HepG2 (cell line): ENCODE measurements around the gene MLC1. TPM values are rescaled to one million over a fixed set of nuclear protein-coding genes. Genes with fewer than 3 reads are reported as not detected.

Experiments used
- ATAC-seq: fragments of 200-7000 bp; cut with Tn5 transposase; 3 replicates; pipeline ENCODE4 v1.9.1; 2020; ENCODE audit warnings: mild to moderate bottlenecking, moderate library complexity
- BruUV-seq: library from RNA; stranded (reverse); fragments of 400-500 nt; replicated peaks from 2 replicates; lab custom pipeline; 2021; lab: Mats Ljungman, UMichigan
- CTCF ChIA-PET: fragments of 300-600 bp; formaldehyde crosslinking; extraction: SDS; loops from one replicate; lab custom pipeline; 2021; ENCODE audit warnings: low total read pairs, inconsistent platforms, low intra/inter-chr PET ratio; lab: Yijun Ruan, JAX
- POLR2A ChIA-PET: fragments of 350-600 bp; sonication (Branson Sonifier 250); formaldehyde crosslinking; loops from one replicate; lab custom pipeline; 2020; ENCODE audit warnings: antibody characterized with exemption, inconsistent platforms; lab: Yijun Ruan, JAX
- DNase-seq: peaks from one replicate; pipeline ENCODE4 v3.0.0-alpha.2; 2015; ENCODE audit warnings: low spot score
- FAIRE-seq: peaks from 3 replicates; lab custom pipeline; 2011; peaks lifted over from hg19 to GRCh38; lab: Jason Lieb, UNC
- H2AFZ ChIP-seq: one replicate; pipeline ENCODE4 v1.6.1; 2011; ENCODE audit warnings: low read length, inconsistent platforms
- H3K27ac ChIP-seq: fragments of 300-600 bp; 3 replicates; pipeline ENCODE4 v1.8.0; 2011; ENCODE audit warnings: mixed run types, mild to moderate bottlenecking, mixed read lengths, low read length, inconsistent platforms; ENCODE audit not compliant: insufficient read depth; ENCODE audit errors: extremely low read length
- H3K27me3 ChIP-seq, 2 experiments: fragments of 200-600 bp in 1 of 2; 2 replicates in 1 of 2; 3 replicates in 1 of 2; pipeline versions ENCODE4 v1.6.0 to v1.8.0; 2011; ENCODE audit warnings: low read length in 2 of 2, mild to moderate bottlenecking in 2 of 2, moderate library complexity in 2 of 2, inconsistent platforms in 1 of 2; ENCODE audit not compliant: insufficient read depth in 2 of 2, control insufficient read depth in 1 of 2
- H3K36me3 ChIP-seq, 2 experiments: fragments of 200-600 bp in 1 of 2; replicated peaks in 1 of 2; 2 replicates in 1 of 2; 3 replicates in 1 of 2; pipeline versions ENCODE4 v1.5.1 to v1.8.0; 2011; ENCODE audit warnings: low read length in 2 of 2, inconsistent platforms in 1 of 2; ENCODE audit not compliant: insufficient read depth in 2 of 2, control insufficient read depth in 1 of 2
- H3K4me1 ChIP-seq: 2 replicates; pipeline ENCODE4 v1.5.1; 2012; ENCODE audit warnings: low read length, inconsistent platforms; ENCODE audit not compliant: insufficient read depth
- H3K4me2 ChIP-seq: 2 replicates; pipeline ENCODE4 v1.6.0; 2011; ENCODE audit warnings: low read depth, low read length, inconsistent platforms
- H3K4me3 ChIP-seq, 3 experiments: fragments of 200-600 bp in 1 of 3; sonication (generic), shearing (Covaris generic) in 1 of 3; replicated peaks in 1 of 3; 2 replicates each; pipeline ENCODE4 v1.5.1; 2011 to 2016; ENCODE audit warnings: low read length in 3 of 3, inconsistent platforms in 2 of 3, low read depth in 2 of 3, mild to moderate bottlenecking in 2 of 3, control low read depth in 1 of 3, mixed read lengths in 1 of 3; ENCODE audit not compliant: insufficient read depth in 1 of 3
- H3K79me2 ChIP-seq: one replicate; pipeline ENCODE4 v1.6.1; 2011; ENCODE audit warnings: low read length, inconsistent platforms; ENCODE audit not compliant: insufficient read depth
- H3K9ac ChIP-seq: 2 replicates; pipeline ENCODE4 v1.6.0; 2011; ENCODE audit warnings: mild to moderate bottlenecking, low read depth, low read length, inconsistent platforms; ENCODE audit not compliant: insufficient read depth
- H3K9me3 ChIP-seq: 2 replicates; pipeline ENCODE4 v1.5.1; 2012; ENCODE audit warnings: mild to moderate bottlenecking, low read length
- H4K20me1 ChIP-seq: 2 replicates; pipeline ENCODE4 v1.6.0; 2011; ENCODE audit warnings: inconsistent platforms, mild to moderate bottlenecking, low read length, moderate library complexity; ENCODE audit not compliant: insufficient read depth
- CENPX ChIP-seq: sonication (generic); formaldehyde crosslinking; IDR thresholded peaks from 2 replicates; pipeline ENCODE4 v1.9.0; 2021; ENCODE audit warnings: mild to moderate bottlenecking, missing genetic modification reagents, moderate library complexity
- HIC2 ChIP-seq: sonication (generic); formaldehyde crosslinking; IDR thresholded peaks from 2 replicates; pipeline ENCODE4 v1.9.0; 2022; ENCODE audit warnings: low read depth, missing genetic modification reagents
- KLF13 ChIP-seq: sonication (generic); formaldehyde crosslinking; IDR thresholded peaks from 2 replicates; pipeline ENCODE4 v1.4.0; 2020; ENCODE audit warnings: mild to moderate bottlenecking, missing genetic modification reagents
- MTF2 ChIP-seq: sonication (generic); formaldehyde crosslinking; IDR thresholded peaks from 2 replicates; pipeline ENCODE4 v1.5.0; 2020; ENCODE audit warnings: missing genetic modification reagents, borderline replicate concordance
- ZNF225 ChIP-seq: sonication (generic); formaldehyde crosslinking; IDR thresholded peaks from 2 replicates; pipeline ENCODE4 v1.4.0; 2020; ENCODE audit warnings: mild to moderate bottlenecking, missing genetic modification reagents
- ZSCAN25 ChIP-seq: sonication (generic); formaldehyde crosslinking; IDR thresholded peaks from 2 replicates; pipeline ENCODE4 v1.8.0; 2022; ENCODE audit warnings: mild to moderate bottlenecking, missing genetic modification reagents
- WGBS: methylation state at CpG from one replicate; pipeline ENCODE4 v1.1.6; 2017; ENCODE audit warnings: low lambda C conversion rate; 5-methylcytosine and 5-hydroxymethylcytosine counted together
- in situ Hi-C: cut with HindIII; loops from 2 replicates; pipeline ENCODE4 v1.10.0; 2017; ENCODE audit warnings: low pct_unique_long_range_greater_than_20kb; ENCODE audit not compliant: extremely low pct_ligation_motif_present
- intact Hi-C: fragments of 100-400 bp; cut with micrococcal nuclease; formaldehyde crosslinking; loops from one replicate; pipeline ENCODE4 v1.10.0; 2022; ENCODE audit not compliant: unreplicated experiment
- polyA plus RNA-seq, 8 experiments: library from polyadenylated mRNA; depleted of rRNA in 3 of 8; stranded (reverse) in 7 of 8; unstranded in 1 of 8; fragments of >200 nt; fragmentation: Illumina TruSeq in 4 of 8; extraction: Trizol in 4 of 8; gene quantifications; 2 replicates each; pipeline versions ENCODE4 v1.2.1 to v1.2.3, GENCODE V29; 2011 to 2016; ENCODE audit warnings: low read depth in 4 of 8, missing spikeins in 1 of 8, mixed read lengths in 1 of 8; ENCODE audit not compliant: insufficient read depth in 1 of 8
- total RNA-seq, 5 experiments: library from RNA; depleted of rRNA; stranded (reverse); fragments of >200 nt; fragmentation: Illumina TruSeq; extraction: Trizol; gene quantifications; 2 replicates each; pipeline ENCODE4 v1.2.3, GENCODE V29; 2016; ENCODE audit warnings: low read depth in 1 of 5

Gene MLC1
- total and polyA plus RNA-seq, 2 of the 13 experiments (the other 11 are each of a cell fraction or from before 2014, with no cell fraction given) = not detected

DNA sequence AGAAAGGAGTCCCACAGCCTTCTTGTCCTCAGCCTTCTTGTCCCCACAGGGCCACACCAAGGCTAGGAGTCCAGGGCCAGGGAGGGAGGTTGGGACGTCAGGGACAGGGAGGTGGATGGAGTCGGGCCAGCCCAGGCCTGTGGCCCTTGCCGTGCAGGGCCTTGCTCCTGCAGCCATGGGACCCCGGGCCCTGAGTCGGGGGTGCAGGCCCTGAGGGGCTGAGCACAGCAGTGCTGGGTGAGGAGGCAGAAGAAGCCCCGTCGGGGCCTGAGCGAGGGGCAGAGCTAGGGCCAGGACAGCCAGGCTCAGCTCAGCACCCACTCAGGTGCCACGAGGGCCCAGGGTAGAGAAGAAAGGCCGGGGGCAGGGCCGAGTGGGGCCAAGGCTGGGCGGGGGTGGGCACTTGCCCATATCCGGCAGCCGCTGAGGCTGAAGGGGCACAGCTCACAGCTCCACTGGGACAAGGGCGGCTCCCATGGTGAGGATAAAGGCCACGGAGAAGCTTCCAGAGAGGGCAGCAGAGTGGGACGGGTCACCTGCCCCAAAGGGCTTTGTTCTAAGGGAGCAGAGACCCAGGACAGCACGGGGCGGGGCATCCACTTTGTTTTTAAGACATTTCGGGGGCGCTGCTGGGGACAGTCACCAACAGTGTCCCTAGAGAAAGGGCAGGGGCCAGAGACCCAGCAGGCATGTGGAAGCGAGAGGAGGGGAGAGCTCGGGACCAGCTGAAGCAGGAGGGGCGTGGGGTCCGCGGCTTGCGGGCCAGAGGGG lies 3.6 kb downstream of the MLC1 start:
- Histone ChIP-seq H3K4me2 (no peak overlapping the region), H3K79me2 (no peaks in the 10 kb centered on the region)
- intact Hi-C loops = no loop called here
- no peak for TF ChIP-seq HIC2 (CRISPR knock-in tag)
- TF ChIP-seq ZSCAN25 (CRISPR knock-in tag) = no peak
- no peak for TF ChIP-seq ZNF225 (CRISPR knock-in tag)
- no peak for TF ChIP-seq MTF2 (CRISPR knock-in tag)
- TF ChIP-seq KLF13 (CRISPR knock-in tag) = no peak
- no peak for TF ChIP-seq CENPX
- TF ChIP-seq, all 625 proteins: peak for 0
- BruUV-seq = no TSS peak
- H3K9me3 ChIP-seq = no peaks in the 10 kb centered on the region
- H3K9ac ChIP-seq = no peak overlapping the region
- no peak overlapping the region for H3K27ac ChIP-seq
- no peaks in the 10 kb centered on the region for H3K36me3 ChIP-seq
- H3K27me3 ChIP-seq = peaks cover 5 to 53% of the 10 kb centered on the region in 2 experiments; a peak in 4 of 5 replicates
- peaks cover 25% of the 10 kb centered on the region for H3K4me1 ChIP-seq
- no peaks in the 10 kb centered on the region for H4K20me1 ChIP-seq
- H3K4me3 ChIP-seq = no peak overlapping the region
- DNase-seq (no peak), ATAC-seq (no peak), FAIRE-seq (no peak)
- H2AFZ ChIP-seq = no peak overlapping the region
- ChIA-PET CTCF (no interaction called here), POLR2A (no interaction called here)
- in situ Hi-C loops = no loop called here
- 57% methylated on average over 24 of the region's 27 CpGs for WGBS
